ENCODE measurements around the gene IL17C.
"Not testable (repeated sequence)": the region's sequence is repeated elsewhere in the genome, so short reads cannot be mapped to it uniquely, and the experiment has no call there.

Gene IL17C

DNA sequence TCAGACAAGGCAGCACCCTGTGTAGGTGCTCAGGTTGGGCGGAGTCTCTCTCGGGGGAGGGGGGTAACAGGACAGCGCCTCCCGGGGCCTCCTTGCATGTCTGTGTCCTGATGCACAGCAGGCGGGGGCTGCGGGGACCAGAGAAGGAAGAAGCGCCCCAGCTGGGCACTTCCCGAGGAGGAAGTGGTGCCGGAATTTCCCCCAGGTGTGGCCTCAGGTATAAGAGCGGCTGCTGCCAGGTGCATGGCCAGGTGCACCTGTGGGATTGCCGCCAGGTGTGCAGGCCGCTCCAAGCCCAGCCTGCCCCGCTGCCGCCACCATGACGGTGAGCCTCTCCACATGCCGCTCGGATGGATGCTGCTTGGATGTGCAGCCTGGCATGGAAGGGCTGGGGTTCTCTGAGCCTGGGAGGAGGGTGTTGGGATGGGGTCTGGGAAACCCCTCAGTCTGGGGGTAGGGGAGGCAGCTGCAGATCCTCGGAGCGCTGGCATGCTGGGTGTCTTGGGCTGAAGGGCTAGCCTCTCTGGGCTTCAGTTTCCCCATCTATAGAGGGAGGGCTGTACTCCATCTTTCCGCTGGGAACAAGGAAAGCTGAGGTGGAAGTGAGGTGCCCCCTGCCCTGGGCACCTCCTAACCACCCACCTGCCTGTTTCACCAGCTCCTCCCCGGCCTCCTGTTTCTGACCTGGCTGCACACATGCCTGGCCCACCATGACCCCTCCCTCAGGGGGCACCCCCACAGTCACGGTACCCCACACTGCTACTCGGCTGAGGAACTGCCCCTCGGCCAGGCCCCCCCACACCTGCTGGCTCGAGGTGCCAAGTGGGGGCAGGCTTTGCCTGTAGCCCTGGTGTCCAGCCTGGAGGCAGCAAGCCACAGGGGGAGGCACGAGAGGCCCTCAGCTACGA, at the start of gene IL17C:
Gene IL17C, plus strand, starts transcription at position 250 of the 908 bp plus-strand sequence. Its CDS starts 70 bp downstream, at position 320.
- no peak for DNase-seq (ENCODE audit: low read depth in 2 of 2)

- DNase-seq (ENCODE audit: low read depth in 2 of 2), result no peak
Observed at GRCh38 chr16:88588754-88589153, 49.6 kb upstream of the IL17C start.

- no peak for DNase-seq (ENCODE audit: low read depth in 2 of 2)
Observed at GRCh38 chr16:88589441-88589840, 48.9 kb upstream of the IL17C start.

DNA sequence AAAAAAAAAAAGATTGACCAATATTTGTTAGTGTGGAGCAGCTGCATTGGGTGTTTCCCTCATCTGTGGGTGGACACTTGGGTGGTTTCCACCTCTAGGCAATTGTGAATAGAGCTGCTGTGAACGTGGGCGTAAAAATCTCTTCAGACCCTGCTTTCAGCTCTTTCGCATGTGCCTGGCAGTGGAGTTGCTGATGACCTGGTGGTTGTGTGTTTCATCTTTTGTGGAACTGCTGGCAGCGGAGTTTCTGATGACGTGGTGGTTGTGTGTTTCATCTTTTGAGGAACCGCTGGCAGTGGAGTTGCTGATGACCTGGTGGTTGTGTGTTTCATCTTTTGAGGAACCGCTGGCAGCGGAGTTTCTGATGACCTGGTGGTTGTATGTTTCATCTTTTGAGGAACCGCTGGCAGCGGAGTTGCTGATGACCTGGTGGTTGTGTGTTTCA, 46.8 kb upstream of the IL17C start:
- no peak for DNase-seq (ENCODE audit: low read depth in 2 of 2)

GRCh38 chr16:88593061-88593460, 45.3 kb upstream of the IL17C start:
- DNase-seq (ENCODE audit: low read depth in 2 of 2), result no peak

GRCh38 chr16:88593489-88593888, 44.9 kb upstream of the IL17C start:
- DNase-seq (ENCODE audit: low read depth in 2 of 2), result no peak

GRCh38 chr16:88593910-88594309, 44.5 kb upstream of the IL17C start:
- no peak for DNase-seq (ENCODE audit: low read depth in 2 of 2)

- DNase-seq (ENCODE audit: low read depth in 2 of 2), result no peak
Observed at GRCh38 chr16:88595101-88595500, 43.3 kb upstream of the IL17C start.

DNA sequence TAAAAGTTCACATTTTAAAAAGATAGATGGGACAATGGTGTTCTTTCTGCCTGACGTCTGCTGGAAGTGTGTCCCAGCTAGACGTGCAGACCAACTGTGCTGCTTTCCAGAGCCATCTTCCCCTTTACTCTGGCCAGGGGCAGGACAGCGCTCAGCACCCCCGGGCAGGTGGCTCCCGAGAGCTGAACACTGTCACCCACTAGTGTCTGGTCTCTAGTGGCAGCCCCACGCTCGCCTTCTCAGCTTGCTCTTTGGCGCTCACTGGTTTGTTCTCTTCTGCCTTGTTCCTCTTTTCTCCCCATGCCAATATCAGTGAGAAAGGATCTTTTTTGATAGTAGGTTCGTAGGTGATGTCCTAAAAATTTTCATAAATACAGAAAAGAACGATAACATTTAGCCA, 42.5 kb upstream of the IL17C start:
- no peak for DNase-seq (ENCODE audit: low read depth in 2 of 2)

GRCh38 chr16:88596483-88596882, 41.9 kb upstream of the IL17C start:
- DNase-seq (ENCODE audit: low read depth in 2 of 2), result no peak

GRCh38 chr16:88597856-88598491, 40.4 kb upstream of the IL17C start:
- no peak for DNase-seq (ENCODE audit: low read depth in 2 of 2)

DNA sequence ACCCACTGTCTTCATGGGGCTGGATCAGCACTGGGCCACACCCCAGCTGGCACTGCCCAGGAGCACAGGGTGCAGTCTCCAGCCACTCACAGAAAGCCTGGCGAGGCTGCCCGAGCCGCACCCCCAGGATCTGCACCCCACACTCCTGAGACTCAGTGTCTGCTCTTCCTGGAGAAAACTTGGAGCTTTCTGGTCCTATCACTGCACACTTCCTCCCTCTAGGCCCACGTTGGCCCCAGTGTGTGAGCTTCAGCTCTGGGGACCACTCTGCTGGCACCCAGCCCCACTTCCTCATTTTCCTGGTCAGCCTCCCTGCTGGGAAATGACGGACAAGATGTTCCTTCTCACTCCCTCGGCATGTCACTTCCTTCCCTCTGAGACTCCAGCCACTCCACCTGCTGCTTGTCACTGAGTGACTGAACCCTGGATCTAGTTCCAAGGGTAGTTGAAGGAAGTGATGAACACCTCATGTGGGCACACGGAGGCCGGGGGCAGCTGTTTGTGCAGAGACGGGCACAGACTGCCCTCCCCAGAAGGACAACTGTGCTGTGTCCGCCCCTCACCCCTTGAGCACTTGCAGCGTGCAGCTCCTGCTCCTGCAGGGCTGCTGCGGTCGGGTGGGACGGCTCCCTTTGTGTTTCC, 39.2 kb upstream of the IL17C start:
- no peak for DNase-seq (ENCODE audit: low read depth in 2 of 2)

- DNase-seq (ENCODE audit: low read depth in 2 of 2), result no peak
Observed at GRCh38 chr16:88599825-88600538, 38.4 kb upstream of the IL17C start.

- no peak for DNase-seq (ENCODE audit: low read depth in 2 of 2)
Observed at GRCh38 chr16:88600539-88600896, 37.9 kb upstream of the IL17C start.

- DNase-seq (ENCODE audit: low read depth in 2 of 2), result no peak
Observed at GRCh38 chr16:88601313-88602036, 36.9 kb upstream of the IL17C start.

- DNase-seq (ENCODE audit: low read depth in 2 of 2), result no peak
Observed at GRCh38 chr16:88602091-88602490, 36.3 kb upstream of the IL17C start.

DNA sequence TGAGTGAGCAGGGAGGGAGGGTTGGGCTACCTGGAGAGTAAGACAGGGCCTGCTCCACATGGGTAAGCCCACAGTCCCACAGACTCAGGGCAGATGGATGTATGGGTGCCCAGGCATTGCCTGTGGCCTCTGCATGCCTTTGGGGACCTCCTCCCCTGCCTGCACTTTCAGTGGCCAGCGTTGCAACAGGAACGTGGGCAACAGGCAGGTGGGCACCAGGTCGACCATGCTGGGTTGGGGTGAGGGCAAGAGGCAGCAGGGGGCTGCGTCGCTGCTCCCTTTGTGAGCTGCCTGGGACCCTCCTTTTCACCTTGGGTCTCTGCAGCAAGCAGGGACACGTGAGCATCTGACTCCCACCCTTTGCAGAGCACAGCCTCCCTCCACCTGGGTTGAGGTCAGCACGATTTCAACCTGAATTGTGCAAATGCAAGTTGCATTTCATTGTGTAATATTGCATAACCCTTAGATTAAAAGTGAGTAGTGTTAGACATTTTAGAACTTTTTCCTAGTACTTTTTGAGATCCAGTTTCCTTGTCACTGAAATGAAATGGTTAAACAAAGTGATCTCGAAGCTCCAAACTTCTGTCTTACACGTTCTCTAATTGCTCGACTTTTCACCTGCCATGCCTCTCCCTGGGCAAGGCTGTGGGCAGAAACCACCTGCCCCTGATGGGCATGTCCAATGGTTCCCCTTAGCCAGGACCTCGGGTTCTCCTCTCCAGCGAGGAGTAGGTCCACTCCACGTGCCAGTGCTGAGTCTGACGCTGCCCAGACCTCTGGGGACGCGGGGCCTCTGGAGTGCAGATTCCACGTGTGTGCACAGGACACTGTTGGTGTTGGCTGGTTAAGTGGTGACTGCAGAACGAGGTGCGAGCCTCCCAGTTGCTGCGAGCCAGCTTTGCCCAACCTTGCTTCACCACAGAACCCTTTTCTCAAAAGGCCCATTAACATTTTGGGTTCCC, 32.9 kb upstream of the IL17C start:
- DNase-seq (ENCODE audit: low read depth in 2 of 2), result no peak

DNA sequence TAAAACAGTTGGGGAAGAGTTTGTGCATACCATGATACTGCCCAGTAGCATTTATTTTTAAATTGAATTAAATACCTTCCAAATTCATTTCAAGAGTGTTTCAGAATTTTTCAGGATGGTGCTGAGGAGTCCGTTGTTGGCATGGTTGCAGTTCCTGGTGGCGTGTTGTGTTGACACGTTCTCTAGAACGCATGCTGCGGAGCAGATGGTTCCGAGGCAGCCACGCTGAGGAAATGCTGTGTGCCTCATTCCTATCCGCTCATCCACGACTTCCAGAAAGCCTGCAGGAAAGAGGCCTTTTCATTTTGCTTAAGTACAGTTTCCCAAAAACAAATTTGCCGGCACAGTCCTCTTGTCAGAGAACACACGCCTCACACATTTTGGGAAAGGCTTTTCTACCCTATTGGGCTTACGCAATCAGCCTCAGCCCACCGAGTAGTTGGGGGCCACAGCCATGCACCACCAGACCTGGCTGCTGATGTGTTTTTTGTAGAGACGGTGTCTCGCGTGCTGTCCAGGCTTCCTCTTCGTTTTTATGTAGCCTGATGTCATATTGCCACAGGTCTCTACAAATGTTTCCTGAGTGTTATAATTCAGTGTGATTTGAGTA, 32.1 kb upstream of the IL17C start:
- no peak for DNase-seq (ENCODE audit: low read depth in 2 of 2)

DNA sequence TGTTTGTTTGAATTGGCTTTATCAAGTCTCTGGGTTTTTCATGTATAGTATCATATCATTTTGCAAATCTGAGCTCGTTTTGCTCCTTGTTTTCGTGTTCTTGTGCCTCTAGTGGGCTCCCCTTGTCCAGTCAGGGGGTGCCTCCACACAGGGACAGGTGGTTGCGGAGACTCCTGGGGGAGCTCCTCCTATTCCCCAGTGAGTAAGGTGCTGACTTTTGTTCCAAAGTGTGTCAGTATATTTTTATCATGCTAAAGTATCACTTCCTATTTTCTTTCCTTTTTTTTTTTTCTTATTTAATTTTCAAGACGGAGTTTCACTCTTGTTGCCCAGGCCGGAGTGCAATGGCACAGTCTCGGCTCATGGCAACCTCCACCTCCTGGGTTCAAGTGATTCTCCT, 30.3 kb upstream of the IL17C start:
- no peak for DNase-seq (ENCODE audit: low read depth in 2 of 2)

- not testable (repeated sequence) for DNase-seq (ENCODE audit: low read depth in 2 of 2)
Observed at GRCh38 chr16:88609426-88609825, 28.9 kb upstream of the IL17C start.

Measured in stimulated activated CD4-positive, alpha-beta T cell treated with anti-CD3 and anti-CD28 coated beads, Interleukin-1b, Interleukin-23, amount 100 ng/mL, for 4 hours (primary cell).